ENCODE measurements around the gene AURKAIP1. TPM values are rescaled to one million over a fixed set of nuclear protein-coding genes. Genes with fewer than 3 reads are reported as not detected.
"Not testable (repeated sequence)": the region's sequence is repeated elsewhere in the genome, so short reads cannot be mapped to it uniquely, and the experiment has no call there.

Gene AURKAIP1
- 110 and 112 TPM in 2 replicates for total RNA-seq

DNA sequence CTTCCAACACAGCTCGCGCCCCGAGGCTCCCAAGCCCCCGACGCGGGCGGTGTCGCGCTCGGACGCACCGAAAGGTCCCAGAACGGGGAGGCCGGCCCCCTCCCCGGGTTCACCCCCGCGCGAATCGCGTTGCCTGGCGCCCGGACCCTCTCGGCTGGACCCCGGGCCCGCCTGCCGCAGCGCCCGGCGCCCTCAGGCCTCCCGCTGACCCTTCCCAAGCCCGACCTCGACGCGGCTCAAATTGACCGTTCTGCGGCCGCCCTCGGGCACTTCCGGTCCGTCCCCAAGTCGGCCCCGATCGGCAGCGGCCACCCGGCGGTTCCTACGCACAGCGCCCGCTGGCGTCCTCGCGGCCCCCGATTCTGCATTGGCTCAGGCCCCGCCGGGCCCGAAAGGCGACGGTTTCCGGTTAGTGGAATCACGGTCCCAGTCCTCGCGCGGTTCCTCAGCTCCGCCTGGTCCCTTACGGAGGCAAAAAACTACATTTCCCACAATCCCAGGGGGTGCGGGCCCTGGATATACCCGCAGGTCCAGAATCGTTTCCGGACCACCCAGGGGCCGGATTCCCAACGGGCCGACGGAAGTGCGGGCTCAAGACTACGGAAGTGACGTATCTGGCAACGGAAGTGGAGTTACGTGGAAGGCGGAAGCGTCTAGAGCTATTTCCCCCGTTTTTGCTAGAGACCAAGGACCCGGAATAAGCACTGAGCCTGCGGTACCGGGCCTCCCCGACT, at the start of gene AURKAIP1:
Gene AURKAIP1 (minus strand): TSS at position 279 of the 734 bp plus-strand sequence. CDS start 451 bp downstream, outside the sequence.
- intact Hi-C loops (cut with micrococcal nuclease), result loop anchor here (1.0 to 10.0 kb wide), 5 partner anchors 24 to 259 kb away; partner anchors contain the start of genes ACAP3, ATAD3B, C1orf159 and CCNL2

GRCh38 chr1:1424707-1425106, 49.7 kb upstream of the AURKAIP1 start:
- intact Hi-C loops (cut with micrococcal nuclease), result no loop called here

- intact Hi-C loops (cut with micrococcal nuclease), result no loop called here
Observed at GRCh38 chr1:1423245-1423597, 48.2 kb upstream of the AURKAIP1 start.

- intact Hi-C loops (cut with micrococcal nuclease), result no loop called here
Observed at GRCh38 chr1:1422465-1423244, 47.6 kb upstream of the AURKAIP1 start.

DNA sequence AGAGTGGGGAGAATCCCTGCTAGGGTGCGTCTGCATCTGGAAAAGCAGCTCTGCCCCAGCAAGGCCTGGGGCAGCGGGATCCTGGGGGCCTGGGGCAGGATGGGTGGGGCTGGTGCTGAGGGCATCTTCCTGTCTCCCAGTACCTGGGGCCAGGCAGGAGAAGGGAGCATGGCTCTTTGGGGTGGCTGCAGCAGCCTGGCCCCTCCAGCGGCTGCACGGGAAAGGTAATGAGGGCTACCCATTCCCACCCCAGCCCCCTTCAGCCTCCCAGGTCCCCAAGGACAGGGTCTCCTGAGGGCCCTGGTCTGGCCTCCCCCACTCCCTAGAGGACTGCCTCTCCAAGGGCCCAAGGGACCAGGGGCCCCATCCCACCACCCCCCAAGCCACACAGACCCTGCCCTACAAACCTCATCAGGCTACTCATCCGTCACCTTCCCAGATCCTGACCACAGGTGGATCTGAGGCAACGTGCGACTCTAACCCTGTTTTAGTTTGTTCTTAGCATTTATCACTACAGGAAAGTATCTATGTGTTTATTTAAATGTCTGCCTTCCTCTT, 47.0 kb upstream of the AURKAIP1 start:
- intact Hi-C loops (cut with micrococcal nuclease), result no loop called here

- intact Hi-C loops (cut with micrococcal nuclease), result no loop called here
Observed at GRCh38 chr1:1421147-1421906, 46.3 kb upstream of the AURKAIP1 start, which contains the start of gene ANKRD65. ANKRD65 (minus strand) TSS chr1:1421276; CDS start chr1:1421005, 271 bp downstream.

DNA sequence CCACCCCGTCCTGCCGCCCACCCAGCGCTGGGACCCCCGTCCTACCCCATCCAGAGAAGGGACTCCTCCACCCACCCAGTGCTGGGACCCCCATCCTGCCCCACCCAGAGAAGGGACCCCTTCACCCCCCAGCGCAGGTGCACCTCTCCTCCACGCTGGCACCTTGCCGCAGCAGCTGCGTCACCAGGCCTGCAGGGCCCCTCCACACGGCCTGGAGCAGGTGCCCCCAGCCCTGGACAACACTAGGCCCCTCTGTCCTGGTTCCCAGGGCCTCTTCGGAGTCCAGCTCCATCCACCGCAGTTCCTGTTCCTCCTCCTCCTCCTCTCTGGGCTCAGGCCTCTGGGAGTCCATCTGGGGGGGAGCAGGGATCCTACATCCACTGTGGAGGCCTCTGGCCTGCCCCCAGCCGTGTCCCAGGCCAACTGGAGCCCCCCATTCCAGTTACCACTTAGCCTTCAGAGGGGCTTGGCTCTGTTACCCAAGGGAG, 45.7 kb upstream of the AURKAIP1 start:
- intact Hi-C loops (cut with micrococcal nuclease), result no loop called here

GRCh38 chr1:1419813-1420653, 45.0 kb upstream of the AURKAIP1 start:
- intact Hi-C loops (cut with micrococcal nuclease), result no loop called here

DNA sequence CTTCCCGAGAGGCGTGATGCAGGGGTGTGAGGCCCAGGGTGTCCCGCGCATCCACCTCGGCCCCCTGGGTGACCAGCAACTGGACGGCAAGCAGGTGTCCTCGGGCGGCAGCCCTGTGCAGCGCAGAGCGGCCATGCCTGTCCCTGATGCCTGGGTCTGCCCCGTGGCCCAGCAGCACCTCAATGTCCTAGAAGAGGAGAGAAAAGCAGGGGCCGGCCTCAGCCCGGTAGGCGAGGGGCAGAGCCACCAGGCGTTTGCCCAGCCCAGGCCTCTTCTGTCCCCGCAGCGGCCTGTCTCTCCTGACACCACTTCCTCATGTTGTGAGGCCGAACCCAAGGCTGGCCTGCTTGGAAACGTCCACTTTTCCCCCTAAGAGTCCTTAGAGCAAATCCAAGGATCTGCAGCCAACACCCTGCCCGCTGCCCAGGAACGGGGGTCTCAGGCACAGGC, 44.4 kb upstream of the AURKAIP1 start:
- intact Hi-C loops (cut with micrococcal nuclease), result no loop called here

DNA sequence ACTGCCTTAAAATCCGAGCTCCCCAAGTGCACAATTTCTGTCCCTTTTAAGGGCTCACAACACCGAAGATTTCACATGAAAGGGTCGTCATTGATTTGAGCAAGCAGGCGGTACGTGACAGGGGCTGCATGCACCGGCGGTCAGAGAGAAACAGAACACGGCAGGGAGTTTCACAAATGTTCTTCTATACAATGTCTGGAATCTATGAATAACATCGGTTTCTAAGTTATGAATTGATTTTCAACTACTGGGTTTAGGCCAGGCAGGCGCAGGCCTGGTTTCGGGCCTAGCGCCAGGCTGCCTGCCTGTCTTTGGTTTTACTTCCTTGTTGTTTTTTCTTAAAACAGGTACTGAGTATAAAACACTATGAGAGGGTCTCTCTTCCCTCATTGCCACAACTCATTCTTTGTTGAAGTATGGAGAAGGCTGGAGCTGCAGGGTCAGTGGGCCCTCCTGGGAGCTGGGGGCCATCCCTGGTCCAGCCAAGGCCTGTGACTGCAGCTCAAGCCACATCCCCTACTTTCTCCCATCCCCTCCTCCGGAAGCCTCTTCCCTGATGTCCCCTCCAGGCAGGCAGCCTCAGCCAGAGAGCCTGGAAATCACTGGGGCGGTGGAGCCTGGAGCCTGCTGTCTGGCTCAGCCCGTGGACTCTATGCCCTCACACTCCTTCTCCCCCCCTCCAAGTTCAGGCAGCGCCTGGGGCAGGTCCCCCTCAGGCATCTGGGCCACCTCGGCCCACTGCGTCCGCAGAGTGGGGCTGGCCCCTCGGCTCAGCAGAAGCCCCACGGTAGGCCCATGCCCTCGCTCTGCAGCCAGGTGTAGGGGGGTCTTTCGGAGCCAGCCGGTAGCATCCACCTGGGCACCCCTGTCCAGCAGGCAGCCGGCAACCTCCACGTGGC, 43.7 kb upstream of the AURKAIP1 start:
- intact Hi-C loops (cut with micrococcal nuclease), result no loop called here

- intact Hi-C loops (cut with micrococcal nuclease), result not testable (repeated sequence)
Observed at GRCh38 chr1:1417825-1418463, 42.9 kb upstream of the AURKAIP1 start.

- intact Hi-C loops (cut with micrococcal nuclease), result not testable (repeated sequence)
Observed at GRCh38 chr1:1417396-1417795, 42.4 kb upstream of the AURKAIP1 start.

DNA sequence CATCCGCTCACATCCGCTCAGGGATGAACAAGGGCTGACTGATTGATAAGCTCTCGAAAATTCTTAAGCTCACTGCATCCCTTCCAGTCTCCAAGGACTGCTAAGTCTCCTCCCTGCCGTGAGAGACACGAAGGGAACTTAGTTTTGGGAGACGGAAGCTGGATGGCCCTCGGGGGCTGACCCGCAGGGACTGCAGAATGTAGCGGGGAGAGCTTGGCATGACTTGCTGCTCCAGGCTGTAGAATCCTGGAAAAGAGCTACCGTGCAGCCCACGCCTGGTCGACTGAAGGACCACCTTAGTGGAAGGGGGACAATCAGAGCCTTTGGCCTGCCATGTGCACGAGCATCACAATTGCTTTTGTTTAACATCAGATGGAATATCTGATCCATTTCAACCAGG, 40.7 kb upstream of the AURKAIP1 start:
- intact Hi-C loops (cut with micrococcal nuclease), result no loop called here

DNA sequence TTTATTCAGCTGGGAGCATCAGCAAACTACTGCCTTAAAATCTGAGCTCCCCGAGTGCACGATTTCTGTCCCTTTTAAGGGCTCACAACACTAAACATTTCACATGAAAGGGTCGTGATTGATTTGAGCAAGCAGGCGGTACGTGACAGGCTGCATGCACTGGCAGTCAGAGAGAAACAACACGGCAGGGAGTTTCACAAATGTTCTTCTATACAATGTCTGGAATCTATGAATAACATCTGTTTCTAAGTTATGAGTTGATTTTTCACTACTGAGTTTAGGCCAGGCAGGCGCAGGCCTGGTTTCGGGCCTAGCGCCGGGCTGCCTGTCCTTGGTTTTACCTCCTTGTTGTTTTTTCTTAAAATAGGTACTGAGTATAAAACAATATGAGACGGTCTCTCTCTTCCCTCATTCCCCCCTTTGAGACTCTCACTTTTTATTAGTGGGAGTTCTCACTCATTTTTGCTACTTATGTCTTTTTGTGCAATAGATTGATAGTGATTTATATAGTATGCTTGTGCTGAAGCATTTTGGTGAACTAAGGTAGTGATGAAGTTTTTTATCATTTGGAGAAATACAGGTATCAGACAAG, 37.4 kb upstream of the AURKAIP1 start:
- intact Hi-C loops (cut with micrococcal nuclease), result not testable (repeated sequence)

DNA sequence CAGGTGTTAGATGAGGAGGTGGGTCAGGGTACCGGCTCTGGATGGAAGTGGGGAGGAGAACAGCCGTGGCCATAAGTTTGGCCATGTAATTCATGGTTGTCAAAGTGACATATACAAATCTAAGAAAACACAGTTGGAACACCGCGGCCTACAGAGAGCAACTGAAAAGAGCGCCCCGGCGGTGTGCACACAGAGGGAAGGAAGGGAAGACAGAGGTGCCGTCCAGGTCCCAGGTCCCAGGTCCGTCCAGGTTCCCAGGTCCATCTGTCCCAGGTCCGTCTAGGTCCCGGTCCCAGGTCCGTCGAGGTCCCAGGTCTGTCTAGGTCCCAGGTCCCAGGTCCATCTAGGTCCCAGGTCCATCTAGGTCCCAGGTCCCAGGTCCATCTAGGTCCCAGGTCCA, 36.6 kb upstream of the AURKAIP1 start:
- intact Hi-C loops (cut with micrococcal nuclease), result no loop called here

- intact Hi-C loops (cut with micrococcal nuclease), result not testable (repeated sequence)
Observed at GRCh38 chr1:1410238-1410637, 35.2 kb upstream of the AURKAIP1 start.

DNA sequence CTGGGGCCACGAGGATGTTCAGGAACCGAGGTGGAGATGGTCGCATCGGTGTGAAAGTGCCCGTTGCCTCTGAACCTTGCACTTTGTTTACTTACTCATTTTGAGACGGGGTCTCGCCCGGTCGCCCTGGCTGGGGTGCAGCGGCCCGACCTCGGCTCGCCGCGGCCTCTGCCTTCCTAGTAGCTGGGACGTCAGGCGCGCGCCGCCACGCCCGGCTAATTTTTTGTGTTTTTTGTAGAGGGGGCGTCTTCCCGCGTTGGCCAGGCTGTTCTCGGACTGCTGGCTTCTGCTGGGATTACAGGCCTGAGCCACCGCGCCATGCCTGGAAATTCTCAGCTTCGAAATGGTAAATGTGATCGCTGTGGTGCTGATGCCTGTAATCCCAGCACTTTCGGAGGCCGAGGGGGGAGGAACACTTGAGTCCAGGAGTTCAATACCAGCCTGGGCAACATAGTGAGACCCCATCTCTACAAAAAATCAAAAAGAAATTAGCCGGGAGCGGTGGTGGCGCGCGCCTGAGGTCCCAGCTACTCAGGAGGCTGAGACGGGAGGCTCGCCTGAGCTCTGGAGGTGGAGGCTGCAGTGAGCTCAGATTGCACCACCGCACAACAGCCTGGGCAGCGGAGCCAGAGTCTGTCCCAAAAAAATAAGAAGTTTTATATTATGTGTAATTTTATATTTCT, 32.8 kb upstream of the AURKAIP1 start:
- intact Hi-C loops (cut with micrococcal nuclease), result loop anchor here (1.0 to 5.0 kb wide), 4 partner anchors 8 to 291 kb away; partner anchors contain the start of genes ATAD3A, AURKAIP1, C1orf159 and CCNL2

All from T-helper 2 cell treated with Interferon-gamma antibody and Interleukin-4, amounts not matched to agents 100 ng/mL and 5 ng/mL, for 36 hours (primary cell).